DOHH2 (cell line): ENCODE measurements around the gene LRRC7.

ENCODE experiments used
- EZH2phosphoT487 ChIP-seq: fragments of 200-600 bp; sonication (generic); IDR thresholded peaks from 2 replicates; pipeline ENCODE4 v1.6.1; 2017; ENCODE audit warnings: borderline replicate concordance, mild to moderate bottlenecking, antibody characterized with exemption, low read length, moderate library complexity, mixed read lengths
- TF ChIP-seq, protein P1 (sequence below): fragments of 200-600 bp; sonication (generic); IDR thresholded peaks from one replicate; pipeline ENCODE4 v1.5.1; 2014; ENCODE audit warnings: antibody characterized with exemption, mild to moderate bottlenecking, low read depth, low read length; ENCODE audit not compliant: poor library complexity, severe bottlenecking

DNA sequence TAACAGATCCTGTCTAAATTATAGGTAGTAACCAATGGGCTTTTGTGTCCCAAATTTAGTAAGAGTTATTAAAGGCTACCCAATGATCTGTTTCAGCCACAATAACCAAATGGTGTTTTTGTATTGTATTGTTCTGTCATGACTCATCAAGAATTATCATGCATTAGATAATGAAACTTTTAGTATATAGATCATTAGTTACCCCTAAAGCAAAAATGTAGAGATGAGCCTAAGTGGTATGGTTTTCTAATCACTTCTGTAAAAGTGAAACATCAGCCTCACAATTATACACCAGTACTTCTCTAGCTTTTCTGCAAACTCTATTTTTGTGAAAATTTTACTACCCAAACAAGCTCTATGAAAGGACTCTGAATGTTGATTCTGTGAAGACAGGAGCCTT is 71.4 kb downstream of the LRRC7 start:
- TF ChIP-seq, protein P1, sequence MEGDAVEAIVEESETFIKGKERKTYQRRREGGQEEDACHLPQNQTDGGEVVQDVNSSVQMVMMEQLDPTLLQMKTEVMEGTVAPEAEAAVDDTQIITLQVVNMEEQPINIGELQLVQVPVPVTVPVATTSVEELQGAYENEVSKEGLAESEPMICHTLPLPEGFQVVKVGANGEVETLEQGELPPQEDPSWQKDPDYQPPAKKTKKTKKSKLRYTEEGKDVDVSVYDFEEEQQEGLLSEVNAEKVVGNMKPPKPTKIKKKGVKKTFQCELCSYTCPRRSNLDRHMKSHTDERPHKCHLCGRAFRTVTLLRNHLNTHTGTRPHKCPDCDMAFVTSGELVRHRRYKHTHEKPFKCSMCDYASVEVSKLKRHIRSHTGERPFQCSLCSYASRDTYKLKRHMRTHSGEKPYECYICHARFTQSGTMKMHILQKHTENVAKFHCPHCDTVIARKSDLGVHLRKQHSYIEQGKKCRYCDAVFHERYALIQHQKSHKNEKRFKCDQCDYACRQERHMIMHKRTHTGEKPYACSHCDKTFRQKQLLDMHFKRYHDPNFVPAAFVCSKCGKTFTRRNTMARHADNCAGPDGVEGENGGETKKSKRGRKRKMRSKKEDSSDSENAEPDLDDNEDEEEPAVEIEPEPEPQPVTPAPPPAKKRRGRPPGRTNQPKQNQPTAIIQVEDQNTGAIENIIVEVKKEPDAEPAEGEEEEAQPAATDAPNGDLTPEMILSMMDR, result no peak
- no peak for TF ChIP-seq EZH2phosphoT487
